HG03575 (cell line): Measurements from ENCODE around the gene CFAP45.

Experiments
- ATAC-seq: cut with Tn5 transposase; IDR thresholded peaks from one replicate; pipeline ENCODE4 v1.9.1; 2021; ENCODE audit not compliant: unreplicated experiment, insufficient number of reproducible peaks, low FRiP score; ENCODE audit errors: extremely low read depth

The CFAP45 gene

DNA sequence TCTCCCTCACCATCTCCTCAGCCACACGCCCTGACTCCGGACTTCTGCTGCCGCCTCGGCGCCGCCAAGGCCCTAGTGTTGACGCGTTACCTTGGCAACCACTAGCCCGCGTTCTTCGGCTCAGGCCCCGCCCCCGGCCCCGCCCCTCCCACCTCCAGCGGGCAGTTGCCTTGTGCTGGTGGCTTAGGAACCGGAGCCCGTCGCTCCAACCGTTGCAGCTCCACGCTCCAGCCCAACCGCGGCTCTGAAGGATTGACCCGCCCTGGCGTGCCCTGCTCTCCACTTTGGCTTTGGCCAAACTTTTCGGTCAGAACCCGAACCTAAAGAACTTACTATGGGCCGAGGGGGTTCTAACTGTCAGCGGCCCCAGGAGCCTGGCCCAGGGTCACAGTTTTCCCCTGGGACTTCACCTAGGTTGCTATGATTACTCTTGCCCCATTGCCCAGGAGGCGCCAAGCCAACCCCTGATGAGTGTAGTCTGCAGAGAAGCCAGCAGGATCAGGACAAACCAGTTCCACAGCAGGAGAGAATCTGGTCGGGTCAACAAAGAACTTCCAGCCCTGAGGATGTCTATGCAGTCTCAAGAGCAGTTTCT lies at the start of gene CFAP45:
CFAP45 (minus strand) TSS at position 80 of the 595 bp plus-strand sequence; CDS start at position 13, 67 bp downstream.
- ATAC-seq, result no peak

- ATAC-seq, result no peak
Observed at GRCh38 chr1:159949123-159949522, 49.2 kb upstream of the CFAP45 start.

DNA sequence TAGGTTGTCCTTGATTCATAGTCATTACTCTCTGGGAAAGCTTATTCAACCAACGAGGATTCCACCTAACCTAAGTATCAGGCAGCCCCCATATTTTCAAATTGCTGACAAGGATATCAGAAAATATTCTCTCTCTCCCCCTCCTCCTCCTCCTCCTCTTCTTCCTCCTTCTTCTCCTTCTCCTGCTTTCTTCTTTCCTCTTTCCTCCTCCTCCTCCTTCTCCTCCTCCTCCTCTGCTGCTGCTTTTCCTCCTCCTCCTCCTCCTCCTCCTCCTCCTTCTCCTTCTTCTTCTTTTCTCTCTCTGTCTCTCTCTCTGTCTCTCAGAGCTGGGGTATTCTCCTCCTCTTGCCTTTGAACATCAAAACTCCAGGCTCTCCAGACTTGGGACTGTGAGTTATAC lies 48.0 kb upstream of the CFAP45 start:
- ATAC-seq, result no peak

DNA sequence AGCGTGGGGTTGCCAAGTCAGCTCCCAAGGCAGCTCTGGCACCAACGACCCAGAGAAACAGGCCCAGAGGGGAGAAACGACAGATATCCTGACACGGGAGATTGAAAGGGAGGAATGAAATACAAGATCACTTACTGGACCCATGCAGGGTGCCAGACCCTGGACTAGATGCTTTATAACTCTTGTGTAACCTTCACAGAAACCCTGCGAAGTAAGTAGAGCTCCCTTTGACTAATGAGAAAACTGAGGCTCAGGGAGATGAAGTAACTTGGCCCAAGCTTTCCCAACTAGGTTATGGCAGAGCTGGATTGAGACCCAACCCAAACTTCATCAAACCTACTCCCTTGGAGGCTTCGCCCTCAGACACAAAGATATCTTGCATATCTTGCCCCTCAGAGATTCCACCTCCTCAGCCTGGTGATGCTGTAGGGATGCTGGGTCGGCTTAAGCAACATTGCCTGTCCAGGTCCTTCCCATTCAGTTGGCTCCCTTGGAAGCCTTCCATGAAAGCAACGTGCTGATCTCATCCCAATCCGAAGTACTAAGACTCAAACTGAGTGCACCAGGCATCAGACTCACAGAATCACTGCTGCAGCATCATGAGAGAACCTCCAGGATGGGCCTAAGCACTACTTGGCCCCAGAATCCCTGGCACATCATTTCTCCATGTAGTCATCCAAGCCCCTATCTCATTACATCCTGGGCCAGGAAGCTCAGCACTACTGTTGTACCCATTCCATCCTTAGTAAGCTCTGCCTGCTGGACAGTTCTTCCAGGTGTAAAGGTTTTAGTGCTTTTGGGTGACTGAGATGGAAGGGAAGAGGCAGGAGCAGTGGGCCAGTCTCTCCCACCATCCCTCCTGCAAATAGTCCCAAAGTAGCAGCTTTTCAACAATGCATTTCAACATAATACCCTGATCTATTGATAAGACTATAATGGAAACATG lies 46.5 kb upstream of the CFAP45 start:
- ATAC-seq, result no peak

GRCh38 chr1:159945483-159946241 lies 45.7 kb upstream of the CFAP45 start, which contains the start of gene IGSF9:
TSS of gene IGSF9 (minus strand) at chr1:159945613. CDS start at chr1:159943454, 2,159 bp downstream.
- no peak for ATAC-seq

- ATAC-seq, result no peak
Observed at GRCh38 chr1:159944623-159945455, 44.9 kb upstream of the CFAP45 start.

- ATAC-seq, result no peak
Observed at GRCh38 chr1:159943908-159944622, 44.1 kb upstream of the CFAP45 start.

GRCh38 chr1:159943278-159943640 lies 43.3 kb upstream of the CFAP45 start:
- ATAC-seq, result no peak

DNA sequence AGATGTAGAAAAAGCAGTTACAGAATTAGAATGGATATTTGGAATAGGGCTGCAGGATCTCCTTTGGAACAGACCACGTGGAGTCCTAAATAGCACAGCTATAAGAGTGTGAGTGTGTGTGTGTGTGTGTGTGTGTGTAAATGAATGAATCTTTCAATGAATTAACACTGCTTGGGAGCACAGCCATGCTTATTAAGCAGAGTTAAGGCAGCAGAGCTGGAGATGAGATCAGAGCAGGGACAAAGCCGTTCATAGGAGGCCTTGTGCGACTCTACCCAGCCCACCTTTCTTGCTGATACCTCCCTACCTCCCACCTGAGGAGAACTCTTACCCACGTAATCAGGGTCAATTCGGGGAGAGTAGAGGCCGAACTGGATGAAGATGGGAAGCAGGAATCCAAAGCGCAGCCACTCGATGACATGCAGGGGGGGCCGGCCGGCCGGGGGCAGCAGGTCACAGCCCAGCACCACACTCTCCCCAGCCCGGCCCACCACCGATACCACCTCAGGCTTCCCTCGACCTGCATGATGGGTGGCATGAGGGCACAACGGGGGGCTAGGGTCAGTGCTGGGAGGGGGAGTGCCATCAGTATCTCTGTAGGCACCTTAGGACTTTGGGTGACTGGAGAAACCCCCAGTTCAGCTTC lies 42.8 kb upstream of the CFAP45 start:
- ATAC-seq, result no peak

GRCh38 chr1:159941591-159942560 lies 41.9 kb upstream of the CFAP45 start:
- ATAC-seq, result no peak

- no peak for ATAC-seq
Observed at GRCh38 chr1:159941141-159941540, 41.2 kb upstream of the CFAP45 start.

DNA sequence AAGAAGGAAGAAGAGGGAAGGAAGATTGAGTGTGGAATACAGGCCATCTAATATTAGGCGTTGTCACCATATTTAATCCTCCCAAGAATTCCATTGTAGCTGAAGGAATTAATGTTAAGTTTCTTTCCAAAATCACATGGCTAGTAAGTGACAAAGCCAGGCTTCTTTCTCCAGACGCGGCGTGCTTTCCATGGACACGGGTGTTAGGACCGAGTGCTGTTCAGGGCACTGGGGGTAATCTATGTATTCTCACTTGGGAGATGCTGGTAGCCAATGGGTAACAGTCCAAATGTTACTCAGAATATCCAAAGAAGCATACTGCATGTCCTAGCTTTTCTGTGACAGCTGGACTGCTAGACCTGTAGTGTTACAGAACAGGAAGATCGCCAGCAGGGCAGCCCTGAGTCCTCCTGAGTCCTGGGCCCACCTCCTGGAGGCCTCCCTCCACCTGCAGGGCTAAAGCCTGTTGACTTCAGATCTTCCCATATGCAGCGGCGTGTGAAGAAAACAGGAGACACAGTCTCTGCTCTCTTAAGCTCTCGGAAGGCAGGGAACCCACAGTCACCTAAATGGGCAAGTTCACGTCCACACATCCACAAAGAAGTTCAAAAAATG lies 40.1 kb upstream of the CFAP45 start:
- no peak for ATAC-seq

DNA sequence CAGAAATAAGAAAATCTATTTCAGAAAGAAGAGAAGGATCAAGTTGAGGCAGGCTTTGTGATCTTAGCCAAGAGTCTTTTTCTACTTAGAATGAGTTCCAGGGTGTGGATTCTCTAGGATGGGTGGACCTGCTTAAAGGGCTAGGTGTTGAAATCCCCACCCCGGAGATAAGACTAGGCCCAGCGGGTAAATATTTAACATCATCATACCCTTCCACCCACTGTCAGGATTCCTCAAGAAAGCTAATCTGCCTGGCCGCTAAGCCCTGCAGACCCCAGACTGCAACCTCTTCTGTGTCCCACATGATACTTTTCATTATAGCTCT lies 39.7 kb upstream of the CFAP45 start:
- no peak for ATAC-seq

- no peak for ATAC-seq
Observed at GRCh38 chr1:159938905-159939677, 39.1 kb upstream of the CFAP45 start.

DNA sequence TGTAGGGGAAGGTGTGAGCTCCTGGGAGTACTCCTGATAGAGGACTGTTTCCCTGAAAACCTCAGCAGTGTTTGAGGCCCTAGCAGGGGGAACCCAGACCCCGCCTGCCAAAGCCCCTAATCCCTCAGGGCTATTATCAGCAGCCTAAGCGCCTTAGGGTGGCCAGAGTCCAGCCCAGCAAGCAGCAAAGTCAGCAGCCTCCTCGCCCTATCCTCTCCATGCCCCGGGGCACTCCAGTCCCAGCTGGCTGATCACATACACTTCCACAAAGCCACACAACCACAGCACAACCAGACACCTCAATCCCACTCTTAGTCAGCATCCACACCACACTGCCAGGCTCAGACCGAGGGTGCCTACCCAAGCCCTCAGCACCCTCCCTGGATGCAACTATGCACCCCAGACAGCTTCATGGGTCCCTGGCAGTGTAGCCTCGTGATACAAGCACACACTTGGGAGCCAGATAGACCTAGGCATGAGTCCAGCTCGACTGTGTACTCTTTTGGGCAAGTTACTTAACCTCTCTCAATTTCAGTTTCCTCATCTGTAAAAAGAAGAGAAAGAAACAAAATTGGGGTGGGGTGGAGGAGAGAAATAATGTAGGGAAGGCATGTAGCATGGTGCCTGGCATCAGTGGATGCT lies 38.4 kb upstream of the CFAP45 start:
- ATAC-seq, result no peak
